ENCODE data around the gene VSNL1. TPM values are rescaled to one million over a fixed set of nuclear protein-coding genes. Genes with fewer than 3 reads are reported as not detected.

The VSNL1 gene
- total RNA-seq, 1 donor from 2014 or later: 94.4 TPM

GRCh38 chr2:17657759-17658158 is 117.3 kb downstream of the VSNL1 start:
- DNase-seq (ENCODE audit: low spot score): no peak
- no peak overlapping the region for H3K9ac ChIP-seq
- H3F3A ChIP-seq (ENCODE audit: low read depth): no peaks in the 10 kb centered on the region
- H3K4me1 Mint-ChIP-seq: peaks cover 5% of the 10 kb centered on the region
- no peak overlapping the region for H3K4me3 ChIP-seq
- no peaks in the 10 kb centered on the region for H3K36me3 ChIP-seq
- H3K9me3 Mint-ChIP-seq: no peaks in the 10 kb centered on the region
- peaks cover 1% of the 10 kb centered on the region for H4K20me1 ChIP-seq (ENCODE audit: low read depth)
- H3K4me1 ChIP-seq: peaks cover 1% of the 10 kb centered on the region
- H3K9me3 ChIP-seq (ENCODE audit: low read depth): no peaks in the 10 kb centered on the region
- no peak overlapping the region for H3K27ac Mint-ChIP-seq
- H3K4me3 Mint-ChIP-seq: no peak overlapping the region
- peak overlapping the region; percentile 10 for H3K27ac ChIP-seq
- no peak for TF ChIP-seq EZH2phosphoT487 (IDR thresholded peaks at IDR 0.05)
- TF ChIP-seq CTCF (IDR thresholded peaks at IDR 0.05): no peak
- TF ChIP-seq EZH2 (IDR thresholded peaks at IDR 0.05): no peak
- no peaks in the 10 kb centered on the region for H3K79me2 ChIP-seq (ENCODE audit: low read depth)
- H3K4me2 ChIP-seq: no peak overlapping the region
- no peak overlapping the region for H2AFZ ChIP-seq (replicated peaks)
- no peaks in the 10 kb centered on the region for H3K27me3 Mint-ChIP-seq (ENCODE audit: insufficient read depth, low read depth)
- H3K36me3 Mint-ChIP-seq: peaks cover 11% of the 10 kb centered on the region
- no peaks in the 10 kb centered on the region for H3K27me3 ChIP-seq

- H3K36me3 ChIP-seq: no peaks in the 10 kb centered on the region
- no peaks in the 10 kb centered on the region for H3K9me3 ChIP-seq (ENCODE audit: low read depth)
- H3K4me2 ChIP-seq: no peak overlapping the region
- H3K9ac ChIP-seq: no peak overlapping the region
- no peaks in the 10 kb centered on the region for H3K4me1 ChIP-seq
- Mint-ChIP-seq H3K4me1 (peaks cover 5% of the 10 kb centered on the region), H3K4me3 (no peak overlapping the region), H3K36me3 (peaks cover 14% of the 10 kb centered on the region), H3K9me3 (no peaks in the 10 kb centered on the region), H3K27ac (no peak overlapping the region), H3K27me3 (ENCODE audit: insufficient read depth, low read depth) (no peaks in the 10 kb centered on the region)
- H3K4me3 ChIP-seq: no peak overlapping the region
- H3K79me2 ChIP-seq (ENCODE audit: low read depth): no peaks in the 10 kb centered on the region
- peak overlapping the region; percentile 10 for H3K27ac ChIP-seq
- no peaks in the 10 kb centered on the region for H3K27me3 ChIP-seq
- TF ChIP-seq EZH2phosphoT487 (IDR thresholded peaks at IDR 0.05) (no peak), EZH2 (IDR thresholded peaks at IDR 0.05) (no peak), CTCF (IDR thresholded peaks at IDR 0.05) (no peak)
- H3F3A ChIP-seq (ENCODE audit: low read depth): no peaks in the 10 kb centered on the region
- no peak for DNase-seq (ENCODE audit: low spot score)
- H4K20me1 ChIP-seq (ENCODE audit: low read depth): no peaks in the 10 kb centered on the region
- H2AFZ ChIP-seq (replicated peaks): no peak overlapping the region
Measured at GRCh38 chr2:17658251-17658843, 117.9 kb downstream of the VSNL1 start.

- H3K9ac ChIP-seq: no peak overlapping the region
- DNase-seq (ENCODE audit: low spot score): no peak
- no peak overlapping the region for H2AFZ ChIP-seq (replicated peaks)
- H3K9me3 ChIP-seq (ENCODE audit: low read depth): no peaks in the 10 kb centered on the region
- no peak overlapping the region for H3K4me2 ChIP-seq
- no peaks in the 10 kb centered on the region for H3K4me1 Mint-ChIP-seq
- no peaks in the 10 kb centered on the region for H4K20me1 ChIP-seq (ENCODE audit: low read depth)
- no peaks in the 10 kb centered on the region for H3K79me2 ChIP-seq (ENCODE audit: low read depth)
- no peaks in the 10 kb centered on the region for H3F3A ChIP-seq (ENCODE audit: low read depth)
- no peak overlapping the region for H3K27ac Mint-ChIP-seq
- H3K27me3 Mint-ChIP-seq (ENCODE audit: insufficient read depth, low read depth): no peaks in the 10 kb centered on the region
- TF ChIP-seq EZH2 (IDR thresholded peaks at IDR 0.05) (no peak), CTCF (IDR thresholded peaks at IDR 0.05) (no peak), EZH2phosphoT487 (IDR thresholded peaks at IDR 0.05) (no peak)
- peaks cover 15% of the 10 kb centered on the region for H3K36me3 Mint-ChIP-seq
- no peaks in the 10 kb centered on the region for H3K4me1 ChIP-seq
- H3K4me3 ChIP-seq: no peak overlapping the region
- no peak overlapping the region for H3K4me3 Mint-ChIP-seq
- H3K9me3 Mint-ChIP-seq: no peaks in the 10 kb centered on the region
- no peaks in the 10 kb centered on the region for H3K27me3 ChIP-seq
- no peak overlapping the region for H3K27ac ChIP-seq
- peaks cover 7% of the 10 kb centered on the region for H3K36me3 ChIP-seq
Measured at GRCh38 chr2:17660219-17660618, 119.7 kb downstream of the VSNL1 start.
